Measurements from ENCODE around the gene JMJD1C.

The JMJD1C gene

DNA sequence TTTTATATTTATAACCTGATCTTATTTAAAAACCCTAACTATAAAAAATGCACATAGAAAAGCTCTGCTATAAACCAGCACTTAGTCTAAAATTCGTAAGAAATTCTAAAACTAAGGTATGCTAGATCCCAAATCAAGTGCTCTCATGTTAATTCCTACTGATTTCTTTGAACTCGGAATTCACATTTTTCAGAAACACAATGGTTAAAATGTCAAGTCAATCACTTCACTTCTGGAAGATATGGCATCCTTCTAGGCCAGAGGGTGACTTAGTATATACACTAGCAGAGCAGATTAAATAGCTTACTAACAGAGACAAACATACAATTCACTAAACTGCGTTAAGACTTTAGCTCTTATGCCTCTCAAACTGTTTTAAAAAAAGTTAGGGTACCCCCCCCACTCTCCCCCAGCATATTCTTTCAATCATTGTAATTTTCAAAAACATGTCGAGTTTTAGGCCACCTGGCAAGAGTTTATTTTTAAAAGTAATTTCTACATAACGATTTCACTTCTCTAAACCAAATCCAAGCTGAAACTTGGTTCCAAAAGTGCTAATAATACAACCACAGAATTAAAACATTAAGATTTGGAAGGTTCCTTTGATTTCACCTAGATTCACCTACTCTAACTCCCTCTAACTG is 203.2 kb downstream of the JMJD1C start:
- Histone ChIP-seq H3K9me3 (no peaks in the 10 kb centered on the region), H4K20me1 (peaks cover 67% of the 10 kb centered on the region), H3K27me3 (no peaks in the 10 kb centered on the region), H3K4me1 (peaks cover 70% of the 10 kb centered on the region), H3K27ac (peak overlapping the region; percentile 70), H3K4me2 (peak overlapping the region; percentile 80), H3K9ac (0 out of 2 replicates have a peak overlapping the region, but pooled peaks have one; percentile 25), H3K36me3 (peaks cover 10% of the 10 kb centered on the region; the same call in 1 of the 2 replicates), H3K4me3 (0 out of 2 replicates have a peak overlapping the region, but pooled peaks have one; percentile 27)
- no peak for TF ChIP-seq Cebpa-rat (IDR thresholded peaks at IDR 0.05)

GRCh38 chr10:63261496-63261895 is 204.3 kb downstream of the JMJD1C start:
- H3K4me1 ChIP-seq = peaks cover 80% of the 10 kb centered on the region
- peaks cover 19% of the 10 kb centered on the region for H3K36me3 ChIP-seq
- H4K20me1 ChIP-seq = peaks cover 70% of the 10 kb centered on the region
- peak overlapping the region; percentile 70 for H3K27ac ChIP-seq
- peak overlapping the region; percentile 47 for H3K4me3 ChIP-seq
- no peak for TF ChIP-seq Cebpa-rat (IDR thresholded peaks at IDR 0.05)
- peak overlapping the region; percentile 80 for H3K4me2 ChIP-seq
- H3K9me3 ChIP-seq = no peaks in the 10 kb centered on the region
- no peaks in the 10 kb centered on the region for H3K27me3 ChIP-seq
- H3K9ac ChIP-seq = 0 out of 2 replicates have a peak overlapping the region, but pooled peaks have one; percentile 25

DNA sequence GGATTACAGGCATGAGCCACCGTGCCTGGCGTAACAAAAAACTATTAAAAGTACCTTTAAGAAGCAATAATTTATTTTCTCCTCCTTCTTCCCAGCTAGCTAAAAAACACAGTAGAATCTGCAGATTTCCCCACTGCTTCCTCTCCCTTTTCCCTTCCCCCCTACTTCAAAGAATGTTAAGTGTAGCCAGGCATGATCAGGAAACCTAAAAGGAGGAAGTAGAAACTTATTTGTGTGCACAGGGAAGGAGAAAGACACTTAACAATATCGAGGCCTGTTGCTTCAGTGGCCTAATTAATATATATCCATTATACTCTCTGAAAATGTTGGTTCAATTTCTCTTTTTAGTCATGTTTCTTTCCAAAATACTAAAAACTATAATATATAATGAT is 204.9 kb downstream of the JMJD1C start:
- no peak for TF ChIP-seq Cebpa-rat (IDR thresholded peaks at IDR 0.05)
- Histone ChIP-seq H4K20me1 (peaks cover 70% of the 10 kb centered on the region), H3K4me3 (peak overlapping the region; percentile 47), H3K4me2 (peak overlapping the region; percentile 80), H3K9me3 (no peaks in the 10 kb centered on the region), H3K9ac (peak overlapping the region; percentile 32; the same call in 1 of the 2 replicates), H3K4me1 (peaks cover 86% of the 10 kb centered on the region), H3K27ac (peak overlapping the region; percentile 70), H3K27me3 (no peaks in the 10 kb centered on the region), H3K36me3 (peaks cover 19% of the 10 kb centered on the region)

GRCh38 chr10:63260103-63260859 is 205.5 kb downstream of the JMJD1C start:
- Histone ChIP-seq H3K4me1 (peaks cover 87% of the 10 kb centered on the region), H3K4me2 (peak overlapping the region; percentile 80), H3K9me3 (no peaks in the 10 kb centered on the region), H3K27ac (peak overlapping the region; percentile 70), H4K20me1 (peaks cover 66% of the 10 kb centered on the region), H3K27me3 (no peaks in the 10 kb centered on the region), H3K4me3 (peak overlapping the region; percentile 47), H3K9ac (peak overlapping the region; percentile 32; the same call in 1 of the 2 replicates), H3K36me3 (peaks cover 21% of the 10 kb centered on the region)
- no peak for TF ChIP-seq Cebpa-rat (IDR thresholded peaks at IDR 0.05)

GRCh38 chr10:63258920-63259678 is 206.7 kb downstream of the JMJD1C start:
- TF ChIP-seq Cebpa-rat (IDR thresholded peaks at IDR 0.05) = no peak
- H3K27me3 ChIP-seq = no peaks in the 10 kb centered on the region
- H3K4me1 ChIP-seq = peaks cover 80% of the 10 kb centered on the region
- H3K9ac ChIP-seq = no peak overlapping the region
- peaks cover 33% of the 10 kb centered on the region for H3K36me3 ChIP-seq
- H3K4me2 ChIP-seq = peak overlapping the region; percentile 80
- H3K27ac ChIP-seq = peak overlapping the region; percentile 70
- H3K9me3 ChIP-seq = peaks cover 9% of the 10 kb centered on the region; the same call in 1 of the 2 replicates
- H3K4me3 ChIP-seq = 0 out of 2 replicates have a peak overlapping the region, but pooled peaks have one; percentile 27
- peaks cover 66% of the 10 kb centered on the region for H4K20me1 ChIP-seq

GRCh38 chr10:63257778-63258177 is 208.0 kb downstream of the JMJD1C start:
- Histone ChIP-seq H3K4me3 (no peak overlapping the region), H3K36me3 (peaks cover 44% of the 10 kb centered on the region), H3K27me3 (no peaks in the 10 kb centered on the region), H3K9ac (no peak overlapping the region), H4K20me1 (peaks cover 70% of the 10 kb centered on the region), H3K4me2 (no peak overlapping the region), H3K27ac (0 out of 2 replicates have a peak overlapping the region, but pooled peaks have one; percentile 9), H3K9me3 (peaks cover 9% of the 10 kb centered on the region; the same call in 1 of the 2 replicates), H3K4me1 (peaks cover 69% of the 10 kb centered on the region)
- TF ChIP-seq Cebpa-rat (IDR thresholded peaks at IDR 0.05) = no peak

DNA sequence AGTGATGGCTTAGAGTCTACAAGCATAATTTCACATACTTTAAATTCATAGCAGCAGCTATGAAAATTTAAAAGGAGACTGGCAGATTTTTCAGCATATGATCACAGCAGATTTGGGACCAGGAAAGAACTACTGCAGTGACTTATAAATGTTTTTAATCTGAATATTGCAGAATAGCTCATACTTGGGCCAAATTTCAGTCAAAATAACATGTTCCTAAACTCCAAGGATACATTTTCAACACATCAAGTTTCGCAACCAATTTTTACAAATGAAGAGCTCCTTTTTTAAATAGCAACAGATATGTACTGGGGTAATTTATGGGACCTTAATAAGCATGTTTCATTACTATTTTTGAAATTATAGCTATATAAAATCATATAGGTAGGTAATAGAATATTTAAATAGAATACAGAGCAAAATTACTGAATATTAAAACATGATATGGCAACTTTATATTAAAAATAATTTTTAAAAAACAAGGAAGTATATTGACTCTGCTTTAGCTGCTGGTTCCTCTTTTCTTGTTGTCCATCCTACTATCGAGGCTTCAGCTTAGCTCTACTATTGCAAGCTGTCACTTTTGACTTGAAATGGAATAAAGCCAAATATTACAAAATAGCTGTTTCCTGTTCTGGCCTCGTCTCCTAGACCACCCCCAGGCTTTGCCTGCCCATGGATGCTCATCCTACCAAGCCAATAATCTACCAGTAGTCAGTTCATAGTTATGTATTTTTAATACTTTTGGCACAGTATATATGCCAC is 209.6 kb downstream of the JMJD1C start:
- H3K27ac ChIP-seq = no peak overlapping the region
- peaks cover 56% of the 10 kb centered on the region for H3K36me3 ChIP-seq
- peaks cover 53% of the 10 kb centered on the region for H3K4me1 ChIP-seq
- no peaks in the 10 kb centered on the region for H3K27me3 ChIP-seq
- no peak overlapping the region for H3K4me3 ChIP-seq
- no peak overlapping the region for H3K9ac ChIP-seq
- H3K4me2 ChIP-seq = peak overlapping the region; percentile 59
- no peak for TF ChIP-seq Cebpa-rat (IDR thresholded peaks at IDR 0.05)
- peaks cover 9% of the 10 kb centered on the region; the same call in 1 of the 2 replicates for H3K9me3 ChIP-seq
- H4K20me1 ChIP-seq = peaks cover 73% of the 10 kb centered on the region

GRCh38 chr10:63255316-63255715 is 210.5 kb downstream of the JMJD1C start:
- H3K27ac ChIP-seq = no peak overlapping the region
- no peaks in the 10 kb centered on the region for H3K27me3 ChIP-seq
- no peak overlapping the region for H3K9ac ChIP-seq
- H3K4me2 ChIP-seq = no peak overlapping the region
- H3K9me3 ChIP-seq = peaks cover 9% of the 10 kb centered on the region; the same call in 1 of the 2 replicates
- H3K4me3 ChIP-seq = no peak overlapping the region
- H4K20me1 ChIP-seq = peaks cover 73% of the 10 kb centered on the region
- no peak for TF ChIP-seq Cebpa-rat (IDR thresholded peaks at IDR 0.05)
- peaks cover 44% of the 10 kb centered on the region for H3K4me1 ChIP-seq
- peaks cover 64% of the 10 kb centered on the region for H3K36me3 ChIP-seq

- Histone ChIP-seq H3K9me3 (peaks cover 29% of the 10 kb centered on the region), H3K4me3 (no peak overlapping the region), H3K4me1 (peaks cover 21% of the 10 kb centered on the region), H3K27ac (no peak overlapping the region), H4K20me1 (peaks cover 89% of the 10 kb centered on the region), H3K4me2 (no peak overlapping the region), H3K9ac (no peak overlapping the region), H3K27me3 (no peaks in the 10 kb centered on the region), H3K36me3 (peaks cover 81% of the 10 kb centered on the region)
- TF ChIP-seq Cebpa-rat (IDR thresholded peaks at IDR 0.05) = no peak
Measured at GRCh38 chr10:63253040-63253439, 212.7 kb downstream of the JMJD1C start.
